ENCODE measurements around the gene PCSK6. TPM values are rescaled to one million over a fixed set of nuclear protein-coding genes. Genes with fewer than 3 reads are reported as not detected.
A peak's percentile ranks its signal among the peaks of the same experiment; 100 is the strongest.

The PCSK6 gene
- total RNA-seq, 2 experiments from 2014 or later, result 0.28 TPM; not detected in 1

- Histone ChIP-seq H3K4me3 (ENCODE audit: low read length) (no peak overlapping the region), H3K27ac (ENCODE audit: low read depth in 1 of 2, low read length in 2 of 2) (no peak overlapping the region), H3K27me3 (ENCODE audit: control insufficient read depth in 1 of 2, insufficient read depth in 2 of 2, low read length in 2 of 2) (no peaks in the 10 kb centered on the region), H3K4me1 (ENCODE audit: insufficient read depth, low read length) (no peaks in the 10 kb centered on the region), H3K9me3 (ENCODE audit: control insufficient read depth in 1 of 2, insufficient read depth in 1 of 2, low read length in 2 of 2) (peaks cover 0 to 14% of the 10 kb centered on the region in 2 experiments), H3K36me3 (ENCODE audit: insufficient read depth, low read length) (no peaks in the 10 kb centered on the region)
- DNase-seq (no peak), ATAC-seq (ENCODE audit: poor library complexity) (no peak)
- H3K4me3 Mint-ChIP-seq, result no peak overlapping the region
- ChIA-PET CTCF (no interaction called here), POLR2A (no interaction called here)
- H3K9me3 Mint-ChIP-seq, result no peaks in the 10 kb centered on the region
- intact Hi-C loops (cut with DNase I, micrococcal nuclease), result no loop called here
- no peaks in the 10 kb centered on the region for H3K36me3 Mint-ChIP-seq (ENCODE audit: low read depth)
- H3K4me1 Mint-ChIP-seq (ENCODE audit: low read depth), result no peaks in the 10 kb centered on the region
- H3K27me3 Mint-ChIP-seq, result peaks cover 3% of the 10 kb centered on the region
- TF ChIP-seq CTCF (IDR thresholded peaks at IDR 0.05), result no peak
- H3K27ac Mint-ChIP-seq, result no peak overlapping the region
Observed at GRCh38 chr15:101535170-101535902, 45.8 kb upstream of the PCSK6 start.

- ChIA-PET POLR2A (no interaction called here), CTCF (no interaction called here)
- no peak overlapping the region for H3K27ac Mint-ChIP-seq
- Histone ChIP-seq H3K36me3 (ENCODE audit: insufficient read depth, low read length) (no peaks in the 10 kb centered on the region), H3K27me3 (ENCODE audit: control insufficient read depth in 1 of 2, insufficient read depth in 2 of 2, low read length in 2 of 2) (no peaks in the 10 kb centered on the region), H3K4me3 (ENCODE audit: low read length) (no peak overlapping the region), H3K27ac (ENCODE audit: low read depth in 1 of 2, low read length in 2 of 2) (no peak overlapping the region), H3K4me1 (ENCODE audit: insufficient read depth, low read length) (no peaks in the 10 kb centered on the region), H3K9me3 (ENCODE audit: control insufficient read depth in 1 of 2, insufficient read depth in 1 of 2, low read length in 2 of 2) (peaks cover 0 to 12% of the 10 kb centered on the region in 2 experiments)
- no peaks in the 10 kb centered on the region for H3K4me1 Mint-ChIP-seq (ENCODE audit: low read depth)
- intact Hi-C loops (cut with DNase I, micrococcal nuclease), result no loop called here
- DNase-seq (peak in 1 of 14 experiments; percentile 0), ATAC-seq (ENCODE audit: poor library complexity) (no peak)
- H3K9me3 Mint-ChIP-seq, result no peaks in the 10 kb centered on the region
- no peak overlapping the region for H3K4me3 Mint-ChIP-seq
- no peak for TF ChIP-seq CTCF (IDR thresholded peaks at IDR 0.05)
- H3K36me3 Mint-ChIP-seq (ENCODE audit: low read depth), result no peaks in the 10 kb centered on the region
- H3K27me3 Mint-ChIP-seq, result peaks cover 3% of the 10 kb centered on the region
Observed at GRCh38 chr15:101534376-101534970, 45.0 kb upstream of the PCSK6 start.

- Mint-ChIP-seq H3K36me3 (ENCODE audit: low read depth) (no peaks in the 10 kb centered on the region), H3K9me3 (no peaks in the 10 kb centered on the region), H3K27ac (no peak overlapping the region), H3K4me1 (ENCODE audit: low read depth) (no peaks in the 10 kb centered on the region), H3K4me3 (no peak overlapping the region), H3K27me3 (peaks cover 9% of the 10 kb centered on the region)
- H3K36me3 ChIP-seq (ENCODE audit: insufficient read depth, low read length), result no peaks in the 10 kb centered on the region
- intact Hi-C loops (cut with DNase I, micrococcal nuclease), result no loop called here
- ATAC-seq (ENCODE audit: poor library complexity) (no peak), DNase-seq (peak in 1 of 14 experiments; percentile 0)
- no peak overlapping the region for H3K27ac ChIP-seq (ENCODE audit: low read depth in 1 of 2, low read length in 2 of 2)
- no peak for TF ChIP-seq CTCF (IDR thresholded peaks at IDR 0.05)
- no peaks in the 10 kb centered on the region for H3K27me3 ChIP-seq (ENCODE audit: control insufficient read depth in 1 of 2, insufficient read depth in 2 of 2, low read length in 2 of 2)
- no peaks in the 10 kb centered on the region for H3K4me1 ChIP-seq (ENCODE audit: insufficient read depth, low read length)
- peaks cover 0 to 4% of the 10 kb centered on the region in 2 experiments for H3K9me3 ChIP-seq (ENCODE audit: control insufficient read depth in 1 of 2, insufficient read depth in 1 of 2, low read length in 2 of 2)
- CTCF ChIA-PET, result no interaction called here
- H3K4me3 ChIP-seq (ENCODE audit: low read length), result no peak overlapping the region
- POLR2A ChIA-PET, result no interaction called here
Observed at GRCh38 chr15:101533371-101534140, 44.0 kb upstream of the PCSK6 start.

Data from CD4-positive, alpha-beta T cell (primary cell).